Stimulated activated CD4-positive, alpha-beta T cell treated with anti-CD3 and anti-CD28 coated beads, Interleukin-1b, Interleukin-23, amount 100 ng/mL, for 24 hours (primary cell): Measurements from ENCODE around the gene LPIN3.

Experiments used
- DNase-seq, 4 experiments: peaks; one replicate each; pipeline ENCODE4 v3.0.0-alpha.2; 2020; ENCODE audit warnings: low read depth in 4 of 4, low spot score in 1 of 4

Gene LPIN3

DNA sequence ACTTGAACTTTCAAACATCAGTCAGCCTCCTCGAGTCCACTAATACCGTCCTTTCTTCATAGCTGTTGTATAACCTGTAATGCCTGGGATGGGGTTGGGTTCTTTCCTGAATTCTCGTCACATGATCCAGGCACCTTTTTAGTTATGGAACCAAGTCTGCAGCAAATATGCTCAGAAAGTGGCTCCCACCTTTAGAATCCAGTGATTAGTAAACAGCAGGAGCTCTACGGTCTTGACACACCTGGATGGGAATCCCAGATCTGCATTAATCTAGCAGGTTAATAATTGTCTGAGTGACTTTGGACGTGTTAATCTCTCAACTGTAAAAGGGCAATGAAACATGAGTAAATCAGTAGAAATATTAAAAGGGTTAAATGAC, 22.4 kb upstream of the LPIN3 start:
- DNase-seq = no peak

DNA sequence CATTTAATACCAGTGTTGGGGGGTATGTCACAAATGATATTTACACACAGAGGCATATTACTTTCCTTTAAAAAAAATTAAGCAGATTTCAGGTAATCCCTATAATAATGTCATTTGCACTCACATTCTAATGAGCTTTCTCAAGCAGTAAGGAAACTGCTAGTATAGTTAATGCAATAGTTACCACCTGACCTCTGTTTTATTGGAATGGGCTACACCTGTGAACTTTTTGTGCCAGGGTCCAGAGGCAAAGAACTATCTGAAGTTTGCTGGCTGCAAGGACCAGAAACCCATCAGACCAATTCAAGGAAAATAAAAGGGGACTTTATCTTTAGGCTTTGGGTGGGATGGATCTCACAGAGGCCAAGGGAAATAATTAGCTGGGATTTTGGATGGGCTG, 20.2 kb upstream of the LPIN3 start:
- DNase-seq = no peak

DNA sequence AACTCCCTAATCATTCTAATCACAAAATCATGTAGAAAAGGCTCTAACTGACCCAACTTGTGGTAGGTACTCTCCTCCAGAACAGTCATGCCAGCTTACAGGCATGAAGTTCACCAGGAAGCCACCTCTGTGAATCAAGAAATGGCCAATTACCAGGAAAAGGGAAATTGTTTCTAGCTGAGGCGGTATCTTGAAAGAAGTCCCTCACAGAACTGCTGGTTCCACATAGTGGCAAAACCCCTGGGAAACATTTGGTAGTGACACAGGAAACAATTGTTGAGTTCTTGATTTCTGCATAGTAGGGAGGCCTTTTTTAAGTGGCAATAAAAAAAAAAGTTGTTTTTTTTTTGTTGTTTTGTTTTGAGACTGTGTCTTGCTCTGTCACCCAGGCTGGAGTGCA, 19.6 kb upstream of the LPIN3 start:
- DNase-seq = no peak

DNA sequence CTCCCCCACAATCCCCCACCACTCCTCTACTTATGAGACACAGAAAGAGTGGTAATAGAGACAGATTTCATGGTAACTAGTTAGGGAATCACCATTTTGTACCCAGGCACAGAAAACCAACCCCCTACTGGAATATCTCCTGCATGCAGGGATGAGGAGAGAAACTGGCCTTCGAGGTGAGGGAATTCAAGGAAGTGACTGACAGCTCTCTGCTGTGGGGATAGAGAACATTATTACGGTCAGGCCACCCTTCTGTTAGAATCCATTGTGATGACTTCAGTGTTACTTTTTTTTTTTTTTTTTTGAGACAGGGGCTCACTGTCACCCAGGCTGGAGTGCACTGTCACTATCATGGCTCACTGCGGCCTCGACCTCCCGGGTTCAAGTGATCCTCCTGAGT, 13.4 kb upstream of the LPIN3 start:
- DNase-seq = no peak

DNA sequence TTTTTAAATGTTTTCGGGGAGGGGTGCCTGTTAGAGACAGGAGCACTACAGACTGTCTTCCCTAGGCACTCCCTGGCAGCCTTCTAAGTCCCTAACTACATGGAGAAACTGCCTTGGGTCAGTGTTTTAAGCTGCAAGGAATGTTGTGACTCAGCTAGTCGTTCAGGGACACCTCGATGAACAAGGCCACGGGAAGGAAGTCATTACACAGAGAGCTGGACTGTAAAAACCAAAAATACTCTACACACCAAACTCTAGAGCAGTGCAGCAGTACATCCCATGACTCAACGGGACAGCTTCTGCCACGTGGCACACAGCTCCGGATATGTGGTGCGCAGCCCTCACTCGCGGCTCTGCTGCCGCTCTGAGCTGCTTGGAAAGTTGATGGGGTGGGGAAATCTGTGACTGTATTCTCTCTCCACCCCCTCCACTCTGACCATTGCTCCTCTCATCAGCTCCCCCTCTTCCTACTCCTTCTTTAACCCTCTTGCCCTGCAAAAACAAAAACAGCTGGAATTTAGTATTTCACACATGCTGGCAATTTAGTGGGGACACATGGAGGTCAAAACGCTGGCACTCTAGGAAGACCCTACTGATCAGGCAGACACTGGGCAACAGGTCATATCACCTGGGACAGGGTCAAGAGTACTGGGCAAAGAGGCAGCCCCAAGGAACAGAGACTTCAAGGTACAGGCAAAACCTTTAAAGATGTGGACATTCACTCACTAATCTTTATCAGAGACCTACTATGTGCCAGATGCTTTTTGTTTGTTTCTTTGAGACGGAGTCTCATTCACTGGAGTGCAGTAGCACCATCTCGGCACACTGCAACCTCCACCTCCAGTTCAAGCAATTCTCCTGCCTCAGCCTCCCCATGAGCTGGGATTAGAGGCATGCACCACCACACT, 10.9 kb upstream of the LPIN3 start:
- peak in 3 of 4 experiments; percentile 37 to 43 (median 41) for DNase-seq

DNA sequence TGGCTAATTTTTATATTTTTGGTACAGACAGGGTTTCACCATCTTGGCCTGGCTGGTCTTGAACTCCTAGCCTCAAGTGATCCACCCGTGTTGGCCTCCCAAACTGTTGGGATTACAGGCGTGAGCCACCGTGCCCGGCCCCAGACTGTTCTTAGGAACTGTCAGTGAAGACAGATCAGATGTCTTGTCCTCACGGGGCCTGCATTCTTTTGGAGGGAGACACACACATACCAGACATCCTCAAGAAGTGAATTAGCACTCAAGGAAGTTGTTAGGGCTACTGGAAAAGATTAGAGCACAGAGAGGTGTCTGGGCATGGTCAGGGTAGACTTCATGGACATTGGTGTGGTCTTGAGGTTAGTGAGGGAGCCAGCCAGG, 10.3 kb upstream of the LPIN3 start:
- DNase-seq = no peak

DNA sequence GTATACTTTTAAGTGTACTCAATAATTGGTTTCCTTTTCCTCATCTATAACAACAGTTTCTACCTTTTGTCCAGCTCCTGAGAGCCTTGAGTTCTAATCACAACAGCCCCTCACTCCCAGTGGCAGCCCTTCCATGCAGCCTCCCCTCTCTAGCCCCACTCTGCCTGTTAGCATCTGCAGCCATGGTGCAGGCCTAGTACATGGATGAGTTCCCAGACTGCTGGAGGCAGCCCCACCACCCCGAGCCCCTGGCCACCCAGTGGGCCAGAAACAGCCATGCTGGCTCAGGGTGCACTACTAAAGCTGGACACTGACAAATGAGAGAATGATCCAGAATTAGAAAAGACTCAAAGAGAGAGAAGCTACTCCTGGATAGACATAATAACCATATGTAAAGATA, 9.7 kb upstream of the LPIN3 start:
- no peak for DNase-seq

DNA sequence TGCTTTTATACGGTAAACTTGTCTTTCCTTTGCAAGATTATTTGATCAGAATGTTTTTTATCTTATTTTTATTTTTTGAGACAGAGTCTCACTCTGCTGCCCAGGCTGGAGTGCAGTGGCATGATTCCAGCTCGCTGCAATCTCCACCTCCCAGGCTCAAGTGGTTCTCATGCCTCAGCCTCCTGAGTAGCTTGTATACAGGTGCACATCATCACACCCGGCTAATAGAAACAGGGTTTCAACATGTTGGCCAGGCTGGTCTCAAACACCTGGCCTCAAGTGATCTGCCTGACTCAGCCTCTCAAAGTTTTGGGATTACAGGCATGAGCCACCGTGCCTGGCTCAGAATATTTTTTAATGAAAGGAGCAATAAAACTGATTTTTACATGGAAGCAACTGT, 8.9 kb upstream of the LPIN3 start:
- no peak for DNase-seq

DNA sequence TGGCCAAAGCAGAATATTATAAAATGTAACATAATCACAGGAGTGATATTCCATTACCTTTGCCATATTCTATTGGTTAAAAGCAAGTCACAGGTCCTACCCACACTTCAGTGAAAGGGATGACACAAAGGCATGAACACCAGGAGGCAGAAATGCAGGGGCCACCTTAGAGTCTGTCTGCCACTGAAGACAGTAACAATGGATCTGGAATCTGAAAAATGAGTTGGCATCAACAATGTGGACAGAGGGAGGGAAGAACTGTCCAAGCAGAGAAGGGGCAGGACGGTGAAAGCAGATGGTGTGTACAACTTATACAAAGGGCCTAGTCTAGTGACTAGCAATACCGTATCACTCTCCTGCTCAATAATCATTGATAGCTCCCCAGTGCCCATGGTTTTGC, 6.6 kb upstream of the LPIN3 start:
- DNase-seq = no peak

DNA sequence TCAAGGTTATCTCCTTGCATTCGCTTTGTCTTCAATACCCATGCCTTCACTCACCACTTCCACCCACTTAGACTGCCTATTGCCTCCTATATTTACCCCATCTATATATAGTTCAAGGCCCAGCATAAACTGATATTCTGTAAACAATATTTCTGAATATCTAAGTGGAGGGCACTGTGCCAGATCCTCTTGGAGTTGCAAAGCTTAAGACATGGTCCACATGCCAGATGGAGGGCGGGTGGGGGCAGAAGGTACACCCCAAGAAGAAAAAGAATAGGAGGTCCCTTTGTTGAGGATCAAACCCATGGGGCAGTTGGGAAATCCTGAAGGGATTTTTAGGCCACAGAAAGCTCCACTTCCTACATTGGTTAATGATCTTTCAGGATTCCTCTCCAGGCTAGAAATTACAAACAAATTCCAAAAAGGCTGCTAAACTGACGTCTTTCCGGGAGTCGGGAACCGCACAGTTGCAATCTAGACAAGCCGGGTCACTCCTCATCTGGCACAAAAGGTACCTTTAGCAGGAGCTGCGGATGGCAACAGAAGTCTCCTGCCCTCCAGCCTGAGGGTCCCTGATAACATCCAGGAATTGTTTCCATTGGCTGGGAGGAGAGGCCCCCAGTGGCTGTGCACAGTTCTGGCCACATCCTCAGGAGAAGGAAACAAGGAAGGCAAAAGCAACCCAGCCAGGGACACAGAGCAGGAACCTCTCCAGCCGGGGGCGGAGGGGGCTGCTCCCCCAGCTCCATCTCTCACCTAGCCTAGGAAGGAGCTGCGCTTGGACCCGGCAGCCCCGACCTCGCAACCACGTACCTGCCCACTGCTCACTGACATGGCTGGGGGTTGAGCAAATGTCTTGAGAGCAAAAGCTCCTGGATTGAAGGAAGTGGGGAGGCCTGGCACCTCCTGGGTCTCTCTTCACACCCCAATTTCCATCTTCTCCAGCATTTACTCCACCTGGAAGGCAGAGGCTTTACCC, 5.9 kb upstream of the LPIN3 start:
- DNase-seq = no peak

DNA sequence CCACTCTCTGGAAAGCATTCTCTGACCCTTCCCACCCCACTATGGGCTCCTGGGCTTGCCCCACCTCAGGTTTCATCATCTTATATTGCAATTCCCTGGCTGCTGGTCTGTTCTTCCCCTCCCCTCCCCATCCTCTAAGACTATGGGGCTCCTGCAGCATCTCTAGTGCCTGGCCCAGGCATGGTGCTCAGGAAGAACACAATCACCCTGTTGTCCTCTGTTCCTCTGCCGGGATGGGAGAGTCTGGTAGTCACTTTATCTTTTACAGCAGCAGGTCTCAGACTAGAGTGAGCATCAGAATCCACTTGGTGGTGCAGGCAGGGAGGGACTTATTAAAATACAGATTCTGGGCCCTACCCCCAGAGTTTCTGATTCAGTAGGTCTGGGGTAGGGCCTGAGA, 5.0 kb upstream of the LPIN3 start:
- no peak for DNase-seq

DNA sequence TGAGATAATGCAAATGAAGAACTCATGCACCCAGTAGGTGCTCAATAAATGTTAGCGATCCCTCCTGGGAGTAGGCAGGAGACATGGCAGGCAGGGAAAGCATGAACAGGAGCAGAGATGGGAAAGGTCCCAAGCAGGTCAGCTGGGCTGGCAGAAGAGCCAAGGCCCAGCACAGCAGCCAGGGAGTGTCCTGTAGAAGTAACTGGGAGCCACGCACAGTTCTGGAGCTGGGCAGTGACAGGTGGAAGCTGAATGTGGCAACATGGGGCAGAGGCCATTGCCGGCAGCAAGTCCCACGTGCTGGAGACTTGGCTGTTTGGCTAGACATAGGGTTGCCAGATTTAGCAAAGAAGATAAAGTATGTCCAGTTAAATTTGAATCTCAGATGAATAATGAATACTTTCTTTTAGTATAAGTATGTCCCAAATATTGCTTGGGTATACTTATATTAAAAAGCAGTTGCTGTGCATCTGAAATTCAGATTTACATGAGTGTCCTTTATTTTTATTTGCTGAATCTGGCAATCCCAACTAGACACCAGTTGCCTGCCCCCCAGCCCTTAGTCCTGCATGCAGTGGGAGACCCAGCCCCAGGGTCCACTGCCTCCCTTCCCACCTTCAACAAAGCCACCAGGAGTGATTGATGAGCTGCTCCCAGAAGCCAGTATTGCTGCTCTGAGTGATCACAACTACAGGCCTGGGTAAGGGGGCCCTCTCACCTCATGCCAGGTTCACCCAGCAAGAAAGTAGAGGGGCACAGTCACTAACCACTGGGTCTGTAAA, 3.7 kb upstream of the LPIN3 start:
- no peak for DNase-seq

DNA sequence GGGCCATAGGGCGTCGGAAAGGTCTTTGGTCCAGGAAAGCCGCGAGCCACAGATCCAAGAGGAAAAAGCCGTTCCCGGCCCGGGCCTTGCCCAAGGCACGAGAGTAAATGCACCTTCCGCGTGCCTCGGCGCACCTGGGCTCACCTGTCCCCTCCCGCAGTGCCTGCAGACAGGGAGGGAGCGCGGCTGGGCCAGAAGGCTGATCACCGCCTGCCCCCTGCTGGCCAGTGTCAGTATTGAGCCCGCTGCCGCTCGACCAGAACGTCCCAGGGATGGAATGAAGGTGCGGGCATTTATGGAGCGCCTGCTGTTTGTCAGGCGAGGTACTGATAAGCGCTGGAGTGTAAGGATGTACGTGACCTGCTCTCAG, 679 bp upstream of the LPIN3 start:
- DNase-seq = peak; percentile 70 to 86 (median 76)

DNA sequence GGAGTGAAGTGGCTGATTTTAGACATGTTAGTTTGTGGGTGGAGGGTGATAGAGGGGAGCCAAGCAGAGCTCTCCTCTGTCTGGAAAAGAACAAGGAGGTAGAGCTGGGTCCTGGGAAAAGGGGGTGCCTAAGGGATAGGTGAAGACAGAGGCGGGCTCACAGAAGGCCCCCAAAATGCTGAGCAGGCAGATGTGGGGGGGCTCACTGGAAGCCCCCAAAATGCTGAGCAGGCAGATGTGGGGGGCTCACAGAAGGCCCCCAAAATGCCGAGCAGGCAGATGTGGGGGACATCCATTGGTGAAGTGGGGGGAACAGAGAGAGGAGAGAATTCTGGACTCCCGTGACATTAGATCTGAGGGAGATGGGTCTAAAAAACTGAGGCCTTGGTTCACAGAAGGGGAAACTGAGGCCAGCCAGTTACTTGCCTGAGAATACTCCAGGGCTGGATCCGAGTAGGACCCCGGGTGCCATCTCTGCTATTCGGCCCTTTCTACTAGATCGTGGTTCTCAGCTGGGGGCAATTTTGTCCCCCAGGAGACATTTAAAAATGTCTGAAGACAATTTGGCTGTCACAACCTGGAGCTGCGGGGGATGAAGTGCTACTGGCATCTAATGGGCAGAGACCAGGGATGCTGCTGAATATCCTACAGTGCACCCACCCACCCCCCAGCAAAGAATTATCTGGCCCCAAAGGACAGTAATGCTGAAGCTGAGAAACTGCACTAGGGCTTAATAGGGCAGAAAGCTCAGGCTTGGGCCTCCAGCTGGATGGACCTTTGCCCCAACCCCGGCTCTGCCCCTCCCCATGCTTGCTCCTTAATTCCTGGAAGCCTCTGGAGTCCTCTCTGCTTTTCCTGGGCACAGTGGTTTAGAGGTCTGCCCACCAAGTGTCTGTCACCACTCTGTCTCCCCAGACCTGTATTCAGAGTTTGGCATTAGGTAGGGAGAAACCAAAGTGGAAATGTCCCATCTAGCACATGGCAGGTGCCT, 2.1 kb downstream of the LPIN3 start:
- DNase-seq = no peak

DNA sequence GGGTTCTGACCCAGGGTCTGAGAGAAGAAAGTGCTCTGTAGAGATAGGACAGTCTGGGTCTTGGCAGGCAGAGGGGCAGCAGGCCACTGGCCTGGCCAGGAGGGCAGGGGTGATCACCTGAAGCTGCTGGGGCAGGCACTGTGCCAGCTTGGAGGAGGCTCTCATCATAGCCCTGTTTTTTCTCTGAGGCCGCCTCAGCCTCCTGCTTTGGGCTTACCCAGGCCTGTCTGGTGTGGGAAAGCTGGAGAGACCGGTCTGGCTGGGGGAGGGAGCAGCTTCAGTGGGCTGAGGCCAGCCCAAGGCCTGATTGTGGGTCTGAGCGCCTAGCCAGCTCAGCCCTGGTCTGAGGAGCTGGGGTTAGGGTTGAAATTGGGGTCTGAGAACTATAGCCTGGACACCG, 3.9 kb downstream of the LPIN3 start:
- no peak for DNase-seq

DNA sequence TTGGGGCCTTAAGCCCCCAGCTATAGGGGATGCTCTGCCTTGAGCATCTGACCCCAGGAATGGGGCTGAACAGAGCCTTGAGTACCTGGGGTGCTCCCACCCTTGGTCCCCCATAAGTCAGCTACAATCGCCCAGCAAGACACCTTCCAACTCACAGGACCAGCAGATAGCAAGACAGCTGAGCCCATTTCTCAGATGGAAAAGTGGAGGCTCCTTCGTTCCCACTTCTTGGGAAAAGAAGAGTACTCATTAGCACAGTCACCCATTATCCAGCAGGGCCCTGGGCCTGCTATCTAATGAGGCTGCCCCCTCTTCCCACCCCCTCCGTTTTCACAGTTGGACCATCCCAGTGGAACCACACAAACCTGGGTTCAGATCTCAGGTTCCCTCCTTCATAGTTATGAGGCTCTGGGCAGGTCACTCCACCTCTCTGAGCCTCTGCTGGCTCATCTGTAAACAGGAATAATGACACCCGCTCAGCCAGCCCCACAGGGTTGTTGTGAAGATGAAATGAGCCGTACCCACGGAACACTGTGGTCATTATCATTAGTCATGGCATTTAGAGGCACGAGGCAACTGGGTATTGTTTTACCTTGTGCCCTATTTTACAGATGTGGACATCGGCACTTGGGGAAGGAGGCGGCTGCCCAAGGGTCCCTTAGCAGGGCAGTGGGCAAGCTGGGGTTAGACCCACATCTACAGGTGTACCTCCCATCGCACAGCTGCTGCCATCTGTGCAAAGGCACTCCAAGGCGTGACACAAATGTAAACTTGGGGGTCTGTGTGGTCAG, 4.5 kb downstream of the LPIN3 start:
- no peak for DNase-seq

DNA sequence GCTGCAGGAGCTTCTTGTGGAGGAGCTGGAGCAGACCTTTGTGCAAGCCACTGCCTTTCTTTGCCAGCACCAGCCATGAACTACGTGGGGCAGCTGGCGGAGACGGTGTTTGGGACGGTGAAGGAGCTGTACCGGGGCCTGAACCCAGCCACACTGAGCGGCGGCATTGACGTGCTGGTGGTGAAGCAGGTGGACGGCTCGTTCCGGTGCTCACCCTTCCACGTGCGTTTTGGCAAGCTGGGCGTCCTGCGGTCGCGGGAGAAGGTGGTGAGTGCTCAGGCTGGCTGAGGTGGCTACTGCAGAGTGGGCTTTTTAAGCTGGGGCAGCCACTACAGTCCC, 5.1 kb downstream of the LPIN3 start:
- no peak for DNase-seq

DNA sequence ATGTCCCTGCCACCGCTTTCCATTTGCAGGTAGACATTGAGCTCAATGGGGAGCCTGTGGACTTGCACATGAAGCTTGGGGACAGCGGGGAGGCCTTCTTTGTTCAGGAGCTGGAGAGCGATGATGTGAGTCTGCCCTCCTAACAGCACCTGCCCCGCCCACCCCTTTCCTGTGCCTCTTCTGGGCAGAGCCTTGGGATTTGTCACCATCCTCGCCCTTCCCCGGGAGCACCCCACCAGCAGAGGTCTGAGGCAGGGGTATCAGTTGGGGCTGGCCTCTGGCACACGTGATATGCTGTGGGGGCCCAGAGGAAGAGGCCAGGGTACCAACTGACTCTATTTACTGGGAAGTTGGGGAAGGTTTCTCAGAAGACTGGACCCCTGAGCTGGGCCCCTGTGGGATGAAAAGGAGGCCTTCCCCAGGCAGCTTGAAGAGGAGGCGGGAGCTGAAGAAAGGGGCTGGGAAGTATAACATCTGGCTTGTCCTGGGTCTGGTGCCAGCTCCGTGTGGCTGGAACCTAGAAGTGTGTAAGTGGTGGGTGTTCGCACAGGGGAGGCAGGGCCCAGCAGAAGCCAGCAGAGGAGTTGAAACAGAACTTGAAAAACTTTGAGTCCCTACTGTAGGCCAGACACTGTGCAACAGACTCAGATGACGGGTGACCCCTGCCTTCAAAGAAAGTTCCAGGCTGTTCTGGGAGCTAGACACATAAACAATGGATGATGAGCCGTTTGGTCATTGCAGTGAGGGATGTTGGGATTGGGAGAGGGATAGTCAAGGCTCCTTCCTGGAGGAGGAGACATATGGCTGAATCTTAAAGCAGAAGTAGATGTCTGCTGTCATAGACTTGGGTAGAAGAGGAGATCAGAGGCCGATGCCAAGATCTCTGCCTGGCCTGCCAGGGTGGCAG, 7.2 kb downstream of the LPIN3 start:
- no peak for DNase-seq
